Endothelial cell (in vitro differentiated cells): ENCODE measurements around the gene VKORC1L1. TPM values are rescaled to one million over a fixed set of nuclear protein-coding genes. Genes with fewer than 3 reads are reported as not detected.

ENCODE experiments used
- DNase-seq: peaks from one replicate; pipeline ENCODE4 v3.0.0; 2021; ENCODE audit warnings: low spot score
- H3K27ac Mint-ChIP-seq: one replicate; pipeline ENCODE4 v1.8.0; 2021; ENCODE audit warnings: mixed read lengths, inconsistent platforms; ENCODE audit not compliant: unreplicated experiment
- H3K27me3 Mint-ChIP-seq: one replicate; pipeline ENCODE4 v1.8.0; 2021; ENCODE audit warnings: mild to moderate bottlenecking, moderate library complexity, mixed read lengths, inconsistent platforms; ENCODE audit not compliant: unreplicated experiment
- H3K36me3 Mint-ChIP-seq: one replicate; pipeline ENCODE4 v1.8.0; 2021; ENCODE audit warnings: mild to moderate bottlenecking, low read depth, mixed read lengths, inconsistent platforms; ENCODE audit not compliant: unreplicated experiment
- H3K4me1 Mint-ChIP-seq: one replicate; pipeline ENCODE4 v1.8.0; 2021; ENCODE audit warnings: mild to moderate bottlenecking, mixed read lengths, inconsistent platforms; ENCODE audit not compliant: unreplicated experiment
- H3K4me3 Mint-ChIP-seq: one replicate; pipeline ENCODE4 v1.8.0; 2021; ENCODE audit warnings: mild to moderate bottlenecking, mixed read lengths, inconsistent platforms; ENCODE audit not compliant: unreplicated experiment
- H3K9me3 Mint-ChIP-seq: one replicate; pipeline ENCODE4 v1.8.0; 2021; ENCODE audit warnings: mixed read lengths, inconsistent platforms; ENCODE audit not compliant: unreplicated experiment
- total RNA-seq: library from RNA; stranded (reverse); fragmentation: NEBNext Ultra II Directional; extraction: Animal tissue kit (Norgen Biotek cat#: 25700); gene quantifications from one replicate; pipeline ENCODE4 v1.2.1, GENCODE V29; 2021; ENCODE audit not compliant: unreplicated experiment
- TF ChIP-seq, protein P1 (sequence below): fragments of 200-600 bp; sonication (generic); IDR thresholded peaks from one replicate; pipeline ENCODE4 v1.5.0; 2021; ENCODE audit warnings: antibody characterized with exemption; ENCODE audit not compliant: unreplicated experiment

Gene VKORC1L1
- total RNA-seq, 1 donor from 2014 or later: 22.9 TPM

GRCh38 chr7:65978891-65979582, 106.2 kb downstream of the VKORC1L1 start:
- H3K9me3 Mint-ChIP-seq: no peaks in the 10 kb centered on the region
- no peaks in the 10 kb centered on the region for H3K27me3 Mint-ChIP-seq
- no peak for DNase-seq
- TF ChIP-seq, protein P1, sequence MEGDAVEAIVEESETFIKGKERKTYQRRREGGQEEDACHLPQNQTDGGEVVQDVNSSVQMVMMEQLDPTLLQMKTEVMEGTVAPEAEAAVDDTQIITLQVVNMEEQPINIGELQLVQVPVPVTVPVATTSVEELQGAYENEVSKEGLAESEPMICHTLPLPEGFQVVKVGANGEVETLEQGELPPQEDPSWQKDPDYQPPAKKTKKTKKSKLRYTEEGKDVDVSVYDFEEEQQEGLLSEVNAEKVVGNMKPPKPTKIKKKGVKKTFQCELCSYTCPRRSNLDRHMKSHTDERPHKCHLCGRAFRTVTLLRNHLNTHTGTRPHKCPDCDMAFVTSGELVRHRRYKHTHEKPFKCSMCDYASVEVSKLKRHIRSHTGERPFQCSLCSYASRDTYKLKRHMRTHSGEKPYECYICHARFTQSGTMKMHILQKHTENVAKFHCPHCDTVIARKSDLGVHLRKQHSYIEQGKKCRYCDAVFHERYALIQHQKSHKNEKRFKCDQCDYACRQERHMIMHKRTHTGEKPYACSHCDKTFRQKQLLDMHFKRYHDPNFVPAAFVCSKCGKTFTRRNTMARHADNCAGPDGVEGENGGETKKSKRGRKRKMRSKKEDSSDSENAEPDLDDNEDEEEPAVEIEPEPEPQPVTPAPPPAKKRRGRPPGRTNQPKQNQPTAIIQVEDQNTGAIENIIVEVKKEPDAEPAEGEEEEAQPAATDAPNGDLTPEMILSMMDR: no peak
- H3K4me1 Mint-ChIP-seq: no peaks in the 10 kb centered on the region
- H3K27ac Mint-ChIP-seq: no peak overlapping the region
- H3K36me3 Mint-ChIP-seq: no peaks in the 10 kb centered on the region
- peak overlapping the region; percentile 47 for H3K4me3 Mint-ChIP-seq

DNA sequence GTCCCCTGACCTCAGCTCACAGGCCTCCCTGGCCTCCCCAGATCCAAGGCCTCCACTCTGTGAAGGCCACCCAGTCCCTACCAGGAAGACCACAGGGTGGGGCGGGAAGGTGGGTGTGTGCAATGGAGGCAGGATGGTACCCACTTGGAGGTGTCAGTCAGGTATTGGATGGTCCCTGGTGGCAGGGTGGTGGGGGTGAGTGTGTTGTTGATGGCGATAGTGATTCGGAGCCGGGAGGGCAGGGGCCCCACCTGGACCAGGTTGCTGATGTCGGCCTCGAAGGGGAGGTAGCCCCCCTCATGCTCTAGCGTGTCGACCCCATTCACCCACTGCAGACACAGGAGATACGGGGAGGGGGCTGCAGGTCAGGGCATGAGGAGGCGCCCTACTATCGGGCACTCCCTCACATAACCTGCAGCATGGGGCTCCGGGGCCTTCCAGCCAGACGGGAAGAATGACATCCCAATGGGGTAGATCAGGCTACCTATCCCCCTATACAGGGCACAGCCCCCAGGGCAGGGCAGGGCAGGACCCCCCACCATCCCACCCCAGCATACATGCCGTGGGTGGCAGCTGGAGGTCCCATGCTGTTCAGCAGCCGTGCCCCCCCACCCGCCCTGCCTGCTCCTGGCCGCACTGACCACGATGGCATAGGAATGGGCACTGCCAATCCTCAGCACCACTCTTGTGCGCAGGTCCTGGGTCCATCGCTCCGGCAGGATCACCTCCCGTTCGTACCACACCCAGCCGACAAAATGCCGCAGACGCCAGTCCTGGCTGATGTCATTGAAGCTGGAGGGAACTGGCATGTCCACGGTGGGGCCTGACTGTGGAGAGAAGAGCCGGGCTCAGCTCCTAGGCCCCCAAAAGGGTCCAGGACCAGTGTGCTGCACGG, 107.0 kb downstream of the VKORC1L1 start:
- no peak for DNase-seq
- Mint-ChIP-seq H3K27ac (no peak overlapping the region), H3K9me3 (no peaks in the 10 kb centered on the region), H3K4me1 (no peaks in the 10 kb centered on the region), H3K4me3 (no peak overlapping the region), H3K27me3 (no peaks in the 10 kb centered on the region), H3K36me3 (no peaks in the 10 kb centered on the region)
- TF ChIP-seq, protein P1: no peak

GRCh38 chr7:65980478-65981250, 107.8 kb downstream of the VKORC1L1 start:
- Mint-ChIP-seq H3K36me3 (no peaks in the 10 kb centered on the region), H3K4me3 (peak overlapping the region; percentile 86), H3K27ac (peak overlapping the region; percentile 30), H3K9me3 (no peaks in the 10 kb centered on the region), H3K27me3 (no peaks in the 10 kb centered on the region), H3K4me1 (no peaks in the 10 kb centered on the region)
- TF ChIP-seq, protein P1: no peak
- DNase-seq: no peak

DNA sequence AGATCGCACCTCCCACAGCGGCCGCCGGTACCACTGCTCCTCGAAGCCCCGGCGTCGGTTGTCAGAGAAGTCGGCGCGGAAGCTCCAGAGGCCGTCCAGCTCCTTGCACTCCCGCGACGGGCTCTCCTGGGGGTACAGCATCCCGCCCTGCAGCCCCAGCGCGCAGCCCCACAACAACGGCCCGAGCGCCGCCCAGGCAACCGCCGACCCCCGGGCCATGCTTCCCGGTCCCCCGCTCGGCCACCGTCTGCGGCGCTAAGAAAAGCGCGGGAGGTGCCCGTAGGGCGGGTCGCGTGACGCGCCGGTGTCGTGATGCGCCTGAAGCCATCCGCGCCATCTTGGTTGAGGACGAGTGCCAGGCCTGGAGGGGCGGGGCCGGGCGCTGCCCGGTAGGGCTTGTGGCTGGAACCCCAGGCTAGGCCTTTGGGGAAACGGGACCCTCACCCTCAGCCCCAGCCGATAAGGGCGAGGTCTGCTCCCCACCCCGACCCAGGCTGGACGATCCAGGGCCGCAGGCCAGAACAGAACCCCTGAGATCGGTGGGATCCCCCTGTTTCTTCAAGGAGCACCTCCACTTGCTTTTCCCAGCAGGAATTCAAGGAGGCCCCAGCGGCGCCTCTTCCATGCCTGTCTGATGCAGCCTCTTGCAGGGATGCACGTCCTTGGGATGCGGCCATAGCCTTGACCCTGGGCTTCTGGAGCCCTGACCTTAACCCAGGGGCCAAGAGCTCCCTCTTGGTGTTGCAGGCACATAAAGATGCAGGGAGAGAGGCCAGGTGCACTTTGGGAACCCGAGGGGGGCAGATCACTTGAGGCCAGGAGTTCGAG, 109.3 kb downstream of the VKORC1L1 start, which contains the start of gene GUSB:
Gene GUSB (minus strand): TSS at position 249 of the 828 bp plus-strand sequence. CDS start 30 bp downstream, at position 219.
- no peaks in the 10 kb centered on the region for H3K9me3 Mint-ChIP-seq
- peak within 1 kb of the TSS; percentile 86 for H3K4me3 Mint-ChIP-seq
- no peaks in the 10 kb centered on the region for H3K27me3 Mint-ChIP-seq
- H3K36me3 Mint-ChIP-seq: no peaks in the 10 kb centered on the region
- peak; percentile 90 for DNase-seq
- H3K27ac Mint-ChIP-seq: no peak within 1 kb of the TSS
- H3K4me1 Mint-ChIP-seq: no peaks in the 10 kb centered on the region
- TF ChIP-seq, protein P1: no peak
